ENCODE data around the gene DNMT3B.
A peak's percentile ranks its signal among the peaks of the same experiment; 100 is the strongest.

Gene DNMT3B

GRCh38 chr20:32810941-32811340, 48.8 kb downstream of the DNMT3B start:
- Histone ChIP-seq H2AK5ac (ENCODE audit: low read length, severe bottlenecking) (no peak overlapping the region), H3K23ac (ENCODE audit: low read length in 2 of 2) (no peak overlapping the region), H2AFZ (ENCODE audit: low read depth, low read length) (no peak overlapping the region), H3K36me3 (ENCODE audit: control insufficient read depth in 1 of 2, insufficient read depth in 2 of 2, low read depth in 1 of 2, low read length in 2 of 2) (peaks cover 15 to 40% of the 10 kb centered on the region in 2 experiments), H3K4ac (ENCODE audit: low read depth in 1 of 2, low read length in 2 of 2) (no peak overlapping the region), H3K4me1 (ENCODE audit: control insufficient read depth, insufficient read depth, low read depth, low read length) (no peaks in the 10 kb centered on the region), H3K18ac (ENCODE audit: low read depth in 1 of 2, low read length in 2 of 2) (no peak overlapping the region), H3K27ac (ENCODE audit: low read length, poor library complexity, severe bottlenecking) (no peak overlapping the region), H3K79me1 (replicated peaks; ENCODE audit: low read length, poor library complexity, severe bottlenecking) (no peaks in the 10 kb centered on the region), H3K9ac (ENCODE audit: low read length) (no peak overlapping the region), H3K4me2 (ENCODE audit: low read length, poor library complexity, severe bottlenecking) (no peak overlapping the region), H4K8ac (ENCODE audit: low read length) (no peak overlapping the region), H3K14ac (ENCODE audit: low read length in 2 of 2) (no peak overlapping the region), H2BK5ac (ENCODE audit: low read depth, low read length, poor library complexity, severe bottlenecking) (no peak overlapping the region), H2BK120ac (ENCODE audit: low read depth, low read length) (no peak overlapping the region), H3K4me3 (ENCODE audit: insufficient read depth in 1 of 2, low read depth in 1 of 2, low read length in 2 of 2) (no peak overlapping the region), H4K91ac (ENCODE audit: low read length) (no peak overlapping the region), H2BK12ac (ENCODE audit: low read length in 2 of 2) (no peak overlapping the region), H3K9me3 (ENCODE audit: control insufficient read depth, low read length) (no peaks in the 10 kb centered on the region), H2BK15ac (ENCODE audit: low read depth, poor library complexity, severe bottlenecking) (no peak overlapping the region), H3K27me3 (ENCODE audit: control insufficient read depth in 1 of 2, insufficient read depth in 1 of 2, low read length in 2 of 2) (no peaks in the 10 kb centered on the region)
- DNase-seq, result no peak
- WGBS, result 83% methylated on average over 5 of the region's 5 CpGs

DNA sequence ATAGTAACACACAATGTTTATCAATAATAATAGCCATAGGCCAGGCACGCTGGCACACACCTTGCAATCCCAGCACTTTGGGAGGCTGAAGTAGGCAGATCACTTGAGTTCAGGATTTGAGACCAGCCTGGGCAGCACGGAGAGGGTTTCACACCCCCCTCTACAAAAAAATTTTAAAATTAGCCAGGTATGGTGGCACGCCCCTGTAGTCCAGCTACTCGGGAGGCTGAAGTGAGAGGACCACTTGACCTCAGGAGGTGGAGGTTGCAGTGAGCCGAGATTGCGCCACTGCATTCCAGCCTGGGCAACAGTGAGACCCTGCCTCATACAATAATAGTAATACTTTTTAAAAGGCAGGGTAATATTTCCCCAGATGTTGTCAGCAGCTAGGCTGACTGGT, 49.7 kb downstream of the DNMT3B start:
- no peak overlapping the region for H3K18ac ChIP-seq (ENCODE audit: low read depth in 1 of 2, low read length in 2 of 2)
- no peak overlapping the region for H3K4me2 ChIP-seq (ENCODE audit: low read length, poor library complexity, severe bottlenecking)
- no peak overlapping the region for H4K91ac ChIP-seq (ENCODE audit: low read length)
- H3K36me3 ChIP-seq (ENCODE audit: control insufficient read depth in 1 of 2, insufficient read depth in 2 of 2, low read depth in 1 of 2, low read length in 2 of 2), result peaks cover 11 to 31% of the 10 kb centered on the region in 2 experiments
- no peaks in the 10 kb centered on the region for H3K27me3 ChIP-seq (ENCODE audit: control insufficient read depth in 1 of 2, insufficient read depth in 1 of 2, low read length in 2 of 2)
- no peak overlapping the region for H2BK120ac ChIP-seq (ENCODE audit: low read depth, low read length)
- H3K79me1 ChIP-seq (replicated peaks; ENCODE audit: low read length, poor library complexity, severe bottlenecking), result no peaks in the 10 kb centered on the region
- H2AK5ac ChIP-seq (ENCODE audit: low read length, severe bottlenecking), result no peak overlapping the region
- H3K9ac ChIP-seq (ENCODE audit: low read length), result no peak overlapping the region
- 88% methylated on average over 6 of the region's 6 CpGs for WGBS
- H2BK15ac ChIP-seq (ENCODE audit: low read depth, poor library complexity, severe bottlenecking), result no peak overlapping the region
- no peak overlapping the region for H2BK12ac ChIP-seq (ENCODE audit: low read length in 2 of 2)
- H3K14ac ChIP-seq (ENCODE audit: low read length in 2 of 2), result no peak overlapping the region
- no peak overlapping the region for H3K23ac ChIP-seq (ENCODE audit: low read length in 2 of 2)
- H2AFZ ChIP-seq (ENCODE audit: low read depth, low read length), result no peak overlapping the region
- no peak overlapping the region for H3K4me3 ChIP-seq (ENCODE audit: insufficient read depth in 1 of 2, low read depth in 1 of 2, low read length in 2 of 2)
- H3K4me1 ChIP-seq (ENCODE audit: control insufficient read depth, insufficient read depth, low read depth, low read length), result no peaks in the 10 kb centered on the region
- no peak overlapping the region for H3K4ac ChIP-seq (ENCODE audit: low read depth in 1 of 2, low read length in 2 of 2)
- no peak for DNase-seq
- no peak overlapping the region for H3K27ac ChIP-seq (ENCODE audit: low read length, poor library complexity, severe bottlenecking)
- no peaks in the 10 kb centered on the region for H3K9me3 ChIP-seq (ENCODE audit: control insufficient read depth, low read length)
- no peak overlapping the region for H4K8ac ChIP-seq (ENCODE audit: low read length)
- H2BK5ac ChIP-seq (ENCODE audit: low read depth, low read length, poor library complexity, severe bottlenecking), result no peak overlapping the region

GRCh38 chr20:32819992-32820697, 58.0 kb downstream of the DNMT3B start:
- H3K18ac ChIP-seq (ENCODE audit: low read depth in 1 of 2, low read length in 2 of 2), result peak overlapping the region; percentile 95 to 100
- peak overlapping the region in 1 of 2 experiments; percentile 91 for H3K14ac ChIP-seq (ENCODE audit: low read length in 2 of 2)
- peak overlapping the region; percentile 96 for H3K9ac ChIP-seq (ENCODE audit: low read length)
- no peaks in the 10 kb centered on the region for H3K79me1 ChIP-seq (replicated peaks; ENCODE audit: low read length, poor library complexity, severe bottlenecking)
- H2AK5ac ChIP-seq (ENCODE audit: low read length, severe bottlenecking), result no peak overlapping the region
- peak overlapping the region in 1 of 2 experiments; percentile 50 for H2BK12ac ChIP-seq (ENCODE audit: low read length in 2 of 2)
- no peak overlapping the region for H3K23ac ChIP-seq (ENCODE audit: low read length in 2 of 2)
- H2BK15ac ChIP-seq (ENCODE audit: low read depth, poor library complexity, severe bottlenecking), result peak overlapping the region; percentile 98
- peak overlapping the region; percentile 29 to 93 for H3K4ac ChIP-seq (ENCODE audit: low read depth in 1 of 2, low read length in 2 of 2)
- H3K27me3 ChIP-seq (ENCODE audit: control insufficient read depth in 1 of 2, insufficient read depth in 1 of 2, low read length in 2 of 2), result no peaks in the 10 kb centered on the region
- DNase-seq, result peak; percentile 62
- peak overlapping the region; percentile 55 for H3K27ac ChIP-seq (ENCODE audit: low read length, poor library complexity, severe bottlenecking)
- H3K4me1 ChIP-seq (ENCODE audit: control insufficient read depth, insufficient read depth, low read depth, low read length), result peaks cover 16% of the 10 kb centered on the region
- peak overlapping the region; percentile 95 for H4K8ac ChIP-seq (ENCODE audit: low read length)
- peak overlapping the region; percentile 96 for H4K91ac ChIP-seq (ENCODE audit: low read length)
- peak overlapping the region; percentile 88 for H2AFZ ChIP-seq (ENCODE audit: low read depth, low read length)
- peak overlapping the region; percentile 64 for H2BK120ac ChIP-seq (ENCODE audit: low read depth, low read length)
- WGBS, result 1% methylated on average over 43 of the region's 58 CpGs
- peak overlapping the region; percentile 99 for H3K4me3 ChIP-seq (ENCODE audit: insufficient read depth in 1 of 2, low read depth in 1 of 2, low read length in 2 of 2)
- H3K9me3 ChIP-seq (ENCODE audit: control insufficient read depth, low read length), result no peaks in the 10 kb centered on the region
- peak overlapping the region; percentile 68 for H2BK5ac ChIP-seq (ENCODE audit: low read depth, low read length, poor library complexity, severe bottlenecking)
- H3K36me3 ChIP-seq (ENCODE audit: control insufficient read depth in 1 of 2, insufficient read depth in 2 of 2, low read depth in 1 of 2, low read length in 2 of 2), result no peaks in the 10 kb centered on the region
- H3K4me2 ChIP-seq (ENCODE audit: low read length, poor library complexity, severe bottlenecking), result peak overlapping the region; percentile 84

- H4K8ac ChIP-seq (ENCODE audit: low read length), result peak overlapping the region; percentile 4
- WGBS, result 86% methylated on average over 22 of the region's 25 CpGs
These were observed 58.7 kb downstream of the DNMT3B start for GRCh38 chr20:32820698-32821377.

More at GRCh38 chr20:32820698-32821377, 58.7 kb downstream of the DNMT3B start:
- H2AK5ac ChIP-seq (ENCODE audit: low read length, severe bottlenecking), result peak overlapping the region; percentile 64
- H2BK5ac ChIP-seq (ENCODE audit: low read depth, low read length, poor library complexity, severe bottlenecking), result no peak overlapping the region
- H3K4me2 ChIP-seq (ENCODE audit: low read length, poor library complexity, severe bottlenecking), result peak overlapping the region; percentile 84
- peak overlapping the region; percentile 99 for H3K4me3 ChIP-seq (ENCODE audit: insufficient read depth in 1 of 2, low read depth in 1 of 2, low read length in 2 of 2)
- H3K18ac ChIP-seq (ENCODE audit: low read depth in 1 of 2, low read length in 2 of 2), result peak overlapping the region in 1 of 2 experiments; percentile 100
- no peaks in the 10 kb centered on the region for H3K27me3 ChIP-seq (ENCODE audit: control insufficient read depth in 1 of 2, insufficient read depth in 1 of 2, low read length in 2 of 2)
- H2AFZ ChIP-seq (ENCODE audit: low read depth, low read length), result no peak overlapping the region
- no peak overlapping the region for H2BK12ac ChIP-seq (ENCODE audit: low read length in 2 of 2)
- H3K23ac ChIP-seq (ENCODE audit: low read length in 2 of 2), result peak overlapping the region in 1 of 2 experiments; percentile 66
- no peak overlapping the region for H2BK120ac ChIP-seq (ENCODE audit: low read depth, low read length)
- H3K27ac ChIP-seq (ENCODE audit: low read length, poor library complexity, severe bottlenecking), result no peak overlapping the region
- peaks cover 16% of the 10 kb centered on the region for H3K4me1 ChIP-seq (ENCODE audit: control insufficient read depth, insufficient read depth, low read depth, low read length)
- H3K4ac ChIP-seq (ENCODE audit: low read depth in 1 of 2, low read length in 2 of 2), result no peak overlapping the region
- no peaks in the 10 kb centered on the region for H3K9me3 ChIP-seq (ENCODE audit: control insufficient read depth, low read length)
- H3K14ac ChIP-seq (ENCODE audit: low read length in 2 of 2), result no peak overlapping the region
- no peak for DNase-seq
- H3K9ac ChIP-seq (ENCODE audit: low read length), result peak overlapping the region; percentile 96
- H2BK15ac ChIP-seq (ENCODE audit: low read depth, poor library complexity, severe bottlenecking), result no peak overlapping the region
- H3K36me3 ChIP-seq (ENCODE audit: control insufficient read depth in 1 of 2, insufficient read depth in 2 of 2, low read depth in 1 of 2, low read length in 2 of 2), result peaks cover 0 to under 1% of the 10 kb centered on the region in 2 experiments
- H4K91ac ChIP-seq (ENCODE audit: low read length), result no peak overlapping the region
- H3K79me1 ChIP-seq (replicated peaks; ENCODE audit: low read length, poor library complexity, severe bottlenecking), result no peaks in the 10 kb centered on the region

Measured in mesenchymal stem cell (in vitro differentiated cells and primary cell).